Stimulated activated CD4-positive, alpha-beta T cell treated with anti-CD3 and anti-CD28 coated beads, Interleukin-12 subunit alpha, Interleukin-12 subunit beta, amount 100 ng/mL, for 24 hours (primary cell): Measurements from ENCODE around the gene CAMK2B.

Source experiments
- DNase-seq, 2 experiments: peaks; one replicate each; pipeline ENCODE4 v3.0.0-alpha.2; 2020; ENCODE audit warnings: low read depth in 2 of 2

Gene CAMK2B

GRCh38 chr7:44286618-44287487, 38.5 kb downstream of the CAMK2B start:
- no peak for DNase-seq

- DNase-seq = no peak
Measured at GRCh38 chr7:44286182-44286617, 39.2 kb downstream of the CAMK2B start.

DNA sequence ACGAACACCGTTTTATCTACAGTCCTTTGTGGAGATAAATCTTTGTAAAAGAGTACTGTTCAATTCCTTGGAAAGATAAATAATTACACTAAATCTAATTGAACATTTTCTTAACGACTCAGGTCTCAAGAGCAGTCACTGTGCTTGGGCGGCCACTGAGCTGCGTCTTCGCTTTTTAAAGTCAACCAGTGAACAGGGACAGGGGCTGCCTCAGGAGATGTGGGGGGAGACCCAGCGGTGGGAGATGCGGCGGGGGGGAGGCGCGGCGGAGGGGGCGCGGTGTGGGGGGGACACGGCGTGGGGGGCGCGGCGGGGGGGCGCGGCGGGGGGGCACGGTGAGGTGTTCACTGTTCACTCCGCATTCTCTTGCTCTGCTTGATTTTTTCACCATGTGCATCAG, 39.8 kb downstream of the CAMK2B start:
- no peak for DNase-seq

GRCh38 chr7:44284881-44285541, 40.4 kb downstream of the CAMK2B start:
- no peak for DNase-seq

- DNase-seq = no peak
Measured at GRCh38 chr7:44284216-44284615, 41.2 kb downstream of the CAMK2B start.

DNA sequence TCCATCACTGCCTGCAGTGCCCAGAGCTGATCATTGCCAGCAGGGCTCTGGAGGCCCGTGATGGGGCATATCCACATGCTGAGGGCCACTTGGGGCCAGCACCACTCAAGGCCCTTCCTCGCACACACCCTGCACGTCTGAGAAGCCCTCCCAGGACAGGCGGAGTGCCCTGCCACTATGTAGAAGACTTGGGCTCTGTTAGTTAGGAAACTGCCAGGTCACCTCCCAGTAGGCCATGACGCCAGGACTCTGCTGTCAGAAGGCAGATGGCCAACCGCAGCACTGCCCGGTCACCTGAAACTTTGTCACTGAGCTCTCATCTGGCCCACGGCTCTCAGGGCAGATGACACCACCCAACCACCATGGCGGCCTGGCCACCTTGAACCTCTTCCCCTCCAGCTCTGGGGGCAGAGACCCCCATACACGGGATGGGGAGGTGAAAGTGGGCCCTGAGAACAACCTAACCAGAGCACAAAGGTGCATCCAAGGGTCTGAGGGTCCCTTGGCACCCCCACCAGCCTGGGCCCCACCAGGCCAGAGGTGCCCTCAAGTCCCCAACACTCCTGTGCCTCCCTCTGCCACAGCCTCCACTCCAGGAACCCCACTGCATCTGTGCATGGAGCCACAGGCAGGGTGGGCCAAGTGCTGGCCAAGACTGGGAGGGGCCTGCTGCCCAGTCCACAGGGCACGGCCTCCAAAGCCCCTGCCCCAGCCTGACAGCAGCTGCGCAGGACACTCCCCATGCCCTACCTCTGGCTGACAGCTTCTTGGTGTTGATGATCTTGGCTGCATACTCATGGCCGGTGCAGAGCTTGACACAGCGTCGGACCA, 41.8 kb downstream of the CAMK2B start:
- DNase-seq = no peak

GRCh38 chr7:44282601-44283171, 42.7 kb downstream of the CAMK2B start:
- DNase-seq = no peak

GRCh38 chr7:44281811-44282600, 43.4 kb downstream of the CAMK2B start:
- DNase-seq = no peak

GRCh38 chr7:44280993-44281721, 44.2 kb downstream of the CAMK2B start:
- DNase-seq = no peak

DNA sequence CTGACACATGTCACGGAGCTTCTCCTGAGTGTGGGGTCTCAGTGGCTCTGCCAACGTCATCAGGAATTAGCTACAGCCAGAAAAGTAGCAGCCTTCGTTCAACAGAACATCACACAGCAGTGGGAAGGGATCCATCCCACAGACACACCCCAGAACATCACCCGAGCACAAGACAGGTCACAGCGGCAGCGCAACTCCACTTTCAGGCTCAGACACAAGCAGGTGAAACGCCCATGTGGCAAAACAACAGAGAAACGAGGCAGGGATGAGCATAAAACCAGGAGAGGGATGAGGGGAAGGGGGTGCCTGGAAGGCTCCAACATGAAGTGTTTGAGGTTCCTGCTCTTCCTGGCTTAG, 44.8 kb downstream of the CAMK2B start:
- no peak for DNase-seq

GRCh38 chr7:44279731-44280505, 45.5 kb downstream of the CAMK2B start:
- no peak for DNase-seq

DNA sequence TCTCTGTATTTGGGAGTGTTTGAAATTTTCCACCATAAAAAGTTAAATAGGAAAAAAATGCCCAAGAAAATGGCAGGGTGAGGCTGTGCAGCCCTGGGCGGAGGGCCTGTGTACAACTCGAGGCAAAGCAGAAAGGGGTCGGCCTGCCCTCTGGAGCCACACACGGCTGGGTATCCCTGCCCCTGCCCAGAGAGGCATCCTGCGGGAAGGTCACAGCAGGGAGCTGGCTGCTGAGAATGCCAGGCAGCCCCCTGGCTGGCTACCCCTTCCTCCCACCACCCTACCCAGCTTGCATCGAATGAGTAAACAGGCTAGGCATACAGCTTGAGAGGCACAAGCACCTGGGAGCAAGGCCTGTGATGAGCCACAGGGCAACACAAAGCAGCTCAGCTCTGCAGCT, 46.1 kb downstream of the CAMK2B start:
- DNase-seq = no peak

DNA sequence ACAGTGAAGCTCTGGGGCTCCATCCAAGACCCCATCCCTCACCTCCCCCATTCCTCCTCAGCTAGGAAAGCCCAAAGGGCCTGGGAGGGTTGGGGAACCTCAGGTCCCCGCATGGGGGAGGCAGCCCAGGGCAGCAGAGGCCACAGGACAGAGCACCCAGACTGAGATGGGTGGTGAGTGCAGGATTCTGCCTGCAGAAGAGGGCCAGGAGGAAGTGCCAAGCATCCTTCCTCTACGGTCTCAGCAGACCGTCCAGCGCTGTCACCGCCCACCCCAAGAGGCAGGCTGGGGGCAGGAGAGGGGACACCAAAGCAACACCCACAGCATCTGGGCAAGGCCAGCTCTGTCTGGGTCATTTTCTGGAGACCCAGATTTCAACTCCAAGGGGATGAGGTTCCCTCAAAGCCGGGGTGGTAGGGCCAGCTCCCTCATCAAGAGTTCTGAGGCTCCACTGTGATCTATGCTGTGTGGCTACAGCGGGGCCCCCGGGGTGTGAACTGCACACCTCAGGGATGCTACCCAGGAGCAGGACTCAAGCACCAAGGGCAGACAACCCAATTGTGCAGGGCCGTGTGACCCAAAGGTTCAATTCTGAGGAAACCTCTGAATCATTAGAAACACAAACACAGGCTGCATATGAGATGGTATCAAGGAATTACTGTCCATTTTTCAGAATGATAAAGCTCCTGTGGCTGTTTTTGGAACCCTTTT, 46.8 kb downstream of the CAMK2B start:
- no peak for DNase-seq

- DNase-seq = no peak
Measured at GRCh38 chr7:44277851-44278250, 47.5 kb downstream of the CAMK2B start.

DNA sequence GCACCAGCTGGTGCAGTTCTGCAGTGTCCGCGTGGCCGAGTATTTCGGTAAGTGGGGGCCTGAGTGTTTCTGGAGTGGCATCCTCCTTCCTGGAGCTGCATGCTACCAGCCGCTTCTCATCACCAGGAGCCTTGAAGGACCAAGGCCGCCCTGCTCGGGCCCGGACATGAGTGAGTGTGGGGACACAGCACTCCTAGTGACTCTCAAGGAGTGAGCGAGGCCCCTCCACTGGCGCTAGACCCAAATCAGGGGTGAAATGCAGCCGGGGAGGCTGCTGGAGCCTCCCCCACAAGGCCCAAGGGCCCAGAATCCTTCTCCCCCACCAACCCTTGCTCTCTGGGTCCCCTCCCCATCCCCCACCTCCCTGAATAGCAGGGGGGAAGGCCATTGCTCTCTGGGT, 48.0 kb downstream of the CAMK2B start:
- no peak for DNase-seq

- no peak for DNase-seq
Measured at GRCh38 chr7:44276571-44277221, 48.7 kb downstream of the CAMK2B start.

- DNase-seq = no peak
Measured at GRCh38 chr7:44275957-44276570, 49.3 kb downstream of the CAMK2B start.

DNA sequence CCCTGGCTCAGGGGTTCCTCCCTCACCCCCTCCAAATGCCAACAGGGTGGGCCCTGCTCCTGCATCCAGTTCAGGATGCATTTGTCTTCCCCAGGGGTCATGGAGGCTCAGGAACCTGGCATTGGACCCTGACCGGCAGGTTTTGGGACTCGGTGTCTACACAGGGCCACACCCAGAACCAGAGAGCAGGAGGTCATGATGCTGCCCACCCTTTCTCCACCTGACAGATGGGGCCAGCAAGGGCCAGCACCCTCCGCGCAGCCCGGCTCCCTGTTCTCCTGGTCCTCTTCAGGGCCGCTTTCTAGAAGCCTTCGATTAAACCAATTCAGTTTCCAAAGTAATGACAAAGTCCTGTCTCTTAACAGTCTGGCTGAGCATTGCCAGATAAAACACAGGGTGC, 50.2 kb downstream of the CAMK2B start:
- DNase-seq = no peak
